Transverse colon (tissue), 4 donors: ENCODE data around the gene GPBAR1. TPM values are rescaled to one million over a fixed set of nuclear protein-coding genes. Genes with fewer than 3 reads are reported as not detected.

Experiments used
- DNase-seq: peaks from one replicate; pipeline ENCODE4 v3.0.0-alpha.2; 2019
- H3K27ac ChIP-seq, 4 donors: fragments of 200-600 bp; sonication (generic); 2 replicates each; pipeline ENCODE4 v1.5.1; 2016 to 2018; ENCODE audit warnings: inconsistent platforms in 4 of 4
- H3K27me3 ChIP-seq: fragments of 200-600 bp; sonication (generic); 2 replicates; pipeline ENCODE4 v1.5.1; 2017; ENCODE audit warnings: inconsistent platforms
- H3K36me3 ChIP-seq, 4 donors: fragments of 200-600 bp; sonication (generic); 2 replicates each; pipeline ENCODE4 v1.5.1; 2017 to 2019; ENCODE audit warnings: inconsistent platforms in 4 of 4
- H3K4me1 ChIP-seq, 4 donors: fragments of 200-600 bp; sonication (generic); 2 replicates each; pipeline ENCODE4 v1.5.1; 2017 to 2020; ENCODE audit warnings: inconsistent platforms in 4 of 4
- H3K4me3 ChIP-seq, 4 donors: fragments of 200-600 bp; sonication (generic); 1 replicate in 1 of 4; 2 replicates in 3 of 4; pipeline versions ENCODE4 v1.5.1 to v1.6.1; 2017 to 2019; ENCODE audit warnings: inconsistent platforms in 4 of 4
- H3K9me3 ChIP-seq, 2 donors: fragments of 200-600 bp; sonication (generic); 2 replicates each; pipeline ENCODE4 v1.5.1; 2017 to 2019; ENCODE audit warnings: inconsistent platforms in 2 of 2
- CTCF ChIP-seq, 5 experiments: fragments of 200-600 bp in 3 of 5; fragments of 450-650 bp in 2 of 5; sonication (generic) in 3 of 5; IDR thresholded peaks; 1 replicate in 2 of 5; 2 replicates in 3 of 5; pipeline ENCODE4 v1.5.1; 2016 to 2017; ENCODE audit warnings: antibody characterized with exemption in 5 of 5, inconsistent platforms in 3 of 5, mild to moderate bottlenecking in 2 of 5, moderate library complexity in 1 of 5
- EP300 ChIP-seq: sonication (generic); formaldehyde crosslinking; IDR thresholded peaks from one replicate; pipeline ENCODE4 v1.6.1; 2017; ENCODE audit warnings: antibody characterized with exemption, low read depth
- POLR2A ChIP-seq: fragments of 450-650 bp; IDR thresholded peaks from one replicate; pipeline ENCODE4 v1.6.1; 2016; ENCODE audit warnings: antibody characterized with exemption, mild to moderate bottlenecking, moderate library complexity
- POLR2AphosphoS5 ChIP-seq, 3 donors: sonication (generic); formaldehyde crosslinking; IDR thresholded peaks; one replicate each; pipeline ENCODE4 v1.6.1; 2016; ENCODE audit warnings: antibody characterized with exemption in 3 of 3
- WGBS, 2 donors: methylation state at CpG; one replicate each; pipeline ENCODE4 v1.1.5; 2018; ENCODE audit warnings: low coverage in 1 of 2; 5-methylcytosine and 5-hydroxymethylcytosine counted together
- in situ Hi-C, 4 donors: fragments of 200-750 bp; cut with MboI; loops; one replicate each; pipeline versions ENCODE4 v1.15.0 to v1.15.1; 2017; ENCODE audit warnings: low sequenced_read_pairs in 3 of 4, low pct_ligation_motif_present in 1 of 4, low pct_unique_long_range_greater_than_20kb in 1 of 4
- intact Hi-C: fragments of 100-400 bp; cut with DNase I; formaldehyde crosslinking; loops from one replicate; pipeline ENCODE4 v1.15.1; 2023; ENCODE audit warnings: low total_unique reads
- total RNA-seq, 4 donors: library from RNA; depleted of rRNA; stranded (reverse); fragments of >200 nt; gene quantifications; one replicate each; pipeline ENCODE4 v1.1.0, GENCODE V29; 2016

GPBAR1 gene
- total RNA-seq, 4 donors from 2014 or later: 2.5 to 3.0 TPM; not detected in 2

- Histone ChIP-seq H3K27ac (no peak overlapping the region), H3K36me3 (peaks cover 0 to 87% (median 37%) of the 10 kb centered on the region in 4 donors), H3K9me3 (no peaks in the 10 kb centered on the region), H3K4me3 (no peak overlapping the region), H3K27me3 (no peaks in the 10 kb centered on the region), H3K4me1 (peaks cover 0 to 2% (median 0%) of the 10 kb centered on the region in 4 donors)
- no peak for DNase-seq
- TF ChIP-seq CTCF (IDR thresholded peaks at IDR 0.05): no peak
- no peak for TF ChIP-seq POLR2AphosphoS5 (IDR thresholded peaks at IDR 0.05)
- no peak for TF ChIP-seq POLR2A
- TF ChIP-seq EP300: no peak
- in situ Hi-C loops: no loop called here
- intact Hi-C loops: no loop called here
- WGBS, 2 donors: 97 to 100% methylated on average over 1 to 2 of the region's 2 CpGs
Observed at GRCh38 chr2:218244665-218245064, 16.1 kb upstream of the GPBAR1 start.

- Histone ChIP-seq H3K9me3 (no peaks in the 10 kb centered on the region), H3K27ac (no peak overlapping the region), H3K27me3 (no peaks in the 10 kb centered on the region), H3K4me1 (peaks cover 0 to 2% (median 0%) of the 10 kb centered on the region in 4 donors), H3K36me3 (peaks cover 0 to 87% (median 39%) of the 10 kb centered on the region in 4 donors), H3K4me3 (no peak overlapping the region)
- TF ChIP-seq POLR2A (no peak), EP300 (no peak), POLR2AphosphoS5 (IDR thresholded peaks at IDR 0.05) (no peak), CTCF (IDR thresholded peaks at IDR 0.05) (no peak)
- intact Hi-C loops (no loop called here), in situ Hi-C loops (no loop called here)
- DNase-seq: no peak
- WGBS, 2 donors: 58 to 74% methylated on average over 2 to 5 of the region's 5 CpGs
Observed at GRCh38 chr2:218245214-218245613, 15.6 kb upstream of the GPBAR1 start.

DNA sequence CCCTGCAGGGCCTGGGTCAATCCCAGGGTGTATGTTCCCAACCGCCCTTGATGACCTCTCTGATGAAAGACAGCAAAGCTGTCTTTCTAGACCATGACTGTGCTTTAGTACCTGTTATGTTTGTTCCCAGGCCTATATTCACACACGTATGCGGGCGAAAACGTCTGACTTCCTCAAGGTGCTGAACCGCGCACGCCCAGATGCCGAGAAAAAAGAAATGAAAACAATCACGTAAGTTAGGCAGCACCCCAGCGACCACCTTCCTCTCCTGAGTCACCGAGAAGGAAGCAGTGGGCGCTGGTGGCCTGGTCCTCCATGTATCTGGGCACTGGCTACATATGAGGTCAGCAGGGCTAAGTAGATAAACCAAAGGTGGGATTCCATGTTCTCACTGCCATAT, 11.1 kb upstream of the GPBAR1 start:
- intact Hi-C loops: no loop called here
- Histone ChIP-seq H3K4me1 (no peaks in the 10 kb centered on the region), H3K36me3 (peaks cover 0 to 97% (median 50%) of the 10 kb centered on the region in 4 donors), H3K27ac (no peak overlapping the region), H3K27me3 (no peaks in the 10 kb centered on the region), H3K9me3 (no peaks in the 10 kb centered on the region), H3K4me3 (no peak overlapping the region)
- in situ Hi-C loops: no loop called here
- no peak for DNase-seq
- TF ChIP-seq POLR2AphosphoS5 (IDR thresholded peaks at IDR 0.05): no peak
- no peak for TF ChIP-seq EP300
- TF ChIP-seq CTCF (IDR thresholded peaks at IDR 0.05): no peak
- no peak for TF ChIP-seq POLR2A
- WGBS, 2 donors: 82 to 94% methylated on average over 13 of the region's 13 CpGs

GRCh38 chr2:218252509-218253231, 8.1 kb upstream of the GPBAR1 start:
- no peak overlapping the region for H3K27ac ChIP-seq
- in situ Hi-C loops (no loop called here), intact Hi-C loops (no loop called here)
- WGBS, 2 donors: 69% methylated on average over 7 of the region's 7 CpGs; no CpG with 5 or more reads in 1 of the 2 donors
- no peak overlapping the region for H3K4me3 ChIP-seq
- H3K36me3 ChIP-seq: peaks cover 0 to 79% (median 39%) of the 10 kb centered on the region in 4 donors
- no peaks in the 10 kb centered on the region for H3K9me3 ChIP-seq
- TF ChIP-seq POLR2AphosphoS5 (IDR thresholded peaks at IDR 0.05): no peak
- no peak for TF ChIP-seq POLR2A
- TF ChIP-seq CTCF (IDR thresholded peaks at IDR 0.05): no peak
- no peak for TF ChIP-seq EP300
- DNase-seq: no peak
- no peaks in the 10 kb centered on the region for H3K4me1 ChIP-seq
- H3K27me3 ChIP-seq: no peaks in the 10 kb centered on the region
